CD4-positive, alpha-beta T cell treated with Interleukin-2 at 100 ng/mL for 4 hours (primary cell): ENCODE data around the gene RAB7B.

Source experiments
- DNase-seq: peaks from one replicate; pipeline ENCODE4 v3.0.0-alpha.2; 2020; ENCODE audit warnings: low spot score

RAB7B gene

DNA sequence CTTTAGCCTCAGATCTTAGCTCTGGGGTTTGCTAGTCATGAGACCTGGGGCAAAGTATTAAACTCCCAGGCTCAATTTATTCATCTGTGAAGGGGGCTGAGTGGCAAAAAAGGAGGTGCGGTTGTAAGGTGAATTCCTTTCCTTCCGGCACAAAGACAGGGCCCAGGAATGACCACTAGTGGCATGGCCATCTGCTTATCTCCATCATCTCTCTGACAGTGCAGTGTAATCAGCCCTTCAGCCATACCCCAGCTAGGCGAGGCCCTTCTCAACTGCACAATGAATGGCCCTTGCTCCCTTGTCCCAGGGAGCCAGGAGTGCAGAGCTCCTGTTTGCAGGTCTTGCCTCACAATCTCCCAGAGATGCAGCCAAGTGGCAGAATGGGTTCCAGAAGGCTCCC lies 54.3 kb downstream of the RAB7B start:
- DNase-seq = no peak

DNA sequence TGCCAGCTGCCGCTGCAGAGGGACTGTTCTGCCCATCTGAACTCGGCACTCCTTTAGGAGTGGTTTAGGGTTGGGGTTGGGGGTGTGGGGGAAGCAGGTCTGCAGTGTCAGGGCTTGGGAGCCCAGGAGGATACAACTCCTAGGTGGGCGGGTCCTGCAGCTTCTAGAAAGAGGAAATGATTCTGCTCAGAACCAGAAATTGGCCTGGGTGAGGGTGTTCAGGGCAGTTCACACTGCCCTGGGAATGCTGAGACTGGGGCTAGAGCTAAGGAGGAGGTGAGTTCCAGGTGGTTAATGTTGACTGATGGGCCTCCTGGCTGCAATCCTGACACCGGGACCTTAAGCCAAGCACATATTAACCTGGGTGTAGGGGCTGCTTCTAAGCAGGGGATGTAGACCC lies 55.2 kb downstream of the RAB7B start:
- no peak for DNase-seq

DNA sequence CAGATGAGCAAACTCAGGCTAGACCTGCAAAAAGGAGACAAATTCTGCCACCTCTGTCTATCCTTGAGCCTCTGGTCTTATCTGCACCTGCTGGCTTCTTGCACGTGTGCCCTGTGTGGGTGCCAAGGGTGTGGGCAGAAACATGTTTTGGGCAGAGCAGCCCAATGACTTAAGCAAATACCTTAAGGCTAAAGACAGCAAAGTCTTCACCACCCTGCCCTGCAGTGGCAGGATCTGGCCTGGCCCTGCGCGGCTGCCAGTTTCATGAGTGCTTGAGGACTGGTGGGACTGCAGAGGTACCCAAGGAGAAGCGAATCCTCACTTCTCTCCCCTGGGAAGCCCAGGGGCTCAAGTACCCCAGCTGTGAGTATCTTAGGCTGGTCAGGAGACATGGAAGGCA lies 56.2 kb downstream of the RAB7B start:
- no peak for DNase-seq

DNA sequence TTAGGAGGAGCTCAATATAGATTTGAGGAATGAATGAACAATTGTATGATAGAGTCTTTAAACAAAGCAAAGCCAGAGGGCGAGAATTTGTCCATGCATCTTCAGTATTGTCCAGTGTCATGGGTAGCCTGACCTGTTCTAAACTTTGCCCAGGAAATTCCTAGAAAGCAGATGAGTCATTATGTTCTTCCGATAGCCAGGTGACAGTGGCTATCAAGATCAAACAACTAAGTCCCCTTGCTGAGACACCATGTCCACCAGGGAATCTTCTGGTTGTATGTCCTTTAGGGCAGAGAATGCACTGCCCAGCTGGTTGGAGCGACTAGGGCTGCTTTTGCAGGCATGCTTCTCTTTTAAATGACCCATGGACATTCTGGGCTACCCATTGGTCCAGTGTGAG lies 58.1 kb downstream of the RAB7B start:
- no peak for DNase-seq

DNA sequence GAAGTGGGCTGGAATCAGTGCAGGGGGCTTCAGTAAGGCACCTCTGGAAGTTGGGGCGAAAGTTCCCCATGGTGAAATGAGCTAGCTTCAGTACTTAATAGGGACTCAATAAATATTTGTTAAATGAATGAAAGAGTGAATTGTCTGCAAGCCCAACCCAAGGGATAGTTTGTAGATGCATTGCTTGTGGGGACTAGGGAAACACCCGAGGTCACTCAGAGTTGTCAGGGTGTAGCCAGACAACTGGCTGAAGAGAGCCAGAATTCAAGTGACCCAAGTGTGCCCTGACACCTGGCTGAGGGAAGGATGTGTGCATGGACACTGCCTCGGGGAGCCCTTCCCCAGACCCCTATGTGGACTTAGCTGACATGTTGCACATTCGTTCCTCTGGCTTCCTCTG lies 58.7 kb downstream of the RAB7B start:
- DNase-seq = no peak

DNA sequence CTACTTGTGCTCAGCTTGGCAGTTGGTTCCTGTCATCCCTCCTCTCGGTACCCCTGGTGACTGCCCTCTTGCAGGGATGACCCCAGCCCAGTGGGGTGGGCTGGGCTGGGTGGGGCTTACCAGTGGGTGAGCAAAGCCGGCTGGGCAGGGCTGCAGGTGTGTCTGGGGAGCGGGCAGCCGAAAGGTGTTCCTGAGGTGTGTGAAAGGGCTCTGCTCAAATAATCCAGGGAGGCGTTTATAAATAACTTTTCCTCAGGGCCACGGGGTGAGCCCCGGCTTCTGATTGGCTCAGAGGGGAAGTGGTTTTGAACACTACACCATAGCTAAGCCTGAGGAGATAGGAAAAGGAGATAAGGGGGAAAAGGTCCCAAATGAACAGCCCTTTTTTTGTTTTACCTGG lies 60.0 kb downstream of the RAB7B start, which contains the start of gene SLC26A9:
TSS of gene SLC26A9 (minus strand) at position 212 of the 400 bp plus-strand sequence. CDS start 7,636 bp downstream, outside the sequence.
- no peak for DNase-seq

DNA sequence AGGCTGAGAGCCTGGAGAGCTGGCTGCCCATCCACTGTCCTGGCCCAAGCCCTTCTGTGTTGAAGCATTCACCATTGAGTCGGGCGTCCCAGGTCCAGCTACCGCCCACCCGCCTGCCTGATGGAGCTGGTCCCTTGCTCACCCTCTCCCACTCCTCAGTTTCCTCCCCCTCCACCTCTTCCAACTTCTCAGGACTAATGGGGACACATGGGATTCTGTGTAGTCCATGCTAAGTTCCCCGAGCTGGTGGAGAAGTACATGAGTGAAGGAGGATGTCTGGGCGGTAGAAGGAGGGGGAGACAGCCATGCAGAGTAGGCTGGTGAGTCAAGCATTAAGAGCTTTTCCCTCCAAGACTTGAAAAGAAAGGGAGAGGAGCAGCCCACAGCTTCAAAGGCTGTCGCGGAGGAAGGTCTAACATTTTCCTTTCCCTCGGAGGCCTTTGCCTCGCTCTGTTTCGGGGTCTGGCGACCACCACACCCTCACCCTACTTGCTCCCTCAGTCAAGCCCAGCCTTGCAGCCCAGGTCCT lies 60.5 kb downstream of the RAB7B start:
- no peak for DNase-seq

DNA sequence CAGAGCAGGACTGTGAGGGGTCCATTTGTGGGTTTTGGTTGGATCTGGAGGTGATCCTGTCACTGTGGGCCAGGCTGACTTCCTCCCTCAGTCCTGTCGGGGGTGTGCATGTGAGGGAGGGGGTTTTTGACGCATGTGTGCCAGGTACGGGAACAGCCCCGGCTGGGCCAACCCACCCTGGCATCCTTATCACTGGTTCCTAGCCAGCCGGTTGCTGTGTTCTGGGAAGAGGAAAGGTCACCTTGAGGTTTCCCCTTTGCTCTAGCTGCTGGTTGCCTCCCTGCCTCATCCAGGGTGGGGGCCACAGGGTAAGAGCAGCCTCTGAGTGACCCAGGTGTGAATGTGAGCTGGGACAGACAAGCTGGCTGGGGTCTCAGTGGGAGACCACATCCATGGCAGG lies 62.5 kb downstream of the RAB7B start:
- no peak for DNase-seq

DNA sequence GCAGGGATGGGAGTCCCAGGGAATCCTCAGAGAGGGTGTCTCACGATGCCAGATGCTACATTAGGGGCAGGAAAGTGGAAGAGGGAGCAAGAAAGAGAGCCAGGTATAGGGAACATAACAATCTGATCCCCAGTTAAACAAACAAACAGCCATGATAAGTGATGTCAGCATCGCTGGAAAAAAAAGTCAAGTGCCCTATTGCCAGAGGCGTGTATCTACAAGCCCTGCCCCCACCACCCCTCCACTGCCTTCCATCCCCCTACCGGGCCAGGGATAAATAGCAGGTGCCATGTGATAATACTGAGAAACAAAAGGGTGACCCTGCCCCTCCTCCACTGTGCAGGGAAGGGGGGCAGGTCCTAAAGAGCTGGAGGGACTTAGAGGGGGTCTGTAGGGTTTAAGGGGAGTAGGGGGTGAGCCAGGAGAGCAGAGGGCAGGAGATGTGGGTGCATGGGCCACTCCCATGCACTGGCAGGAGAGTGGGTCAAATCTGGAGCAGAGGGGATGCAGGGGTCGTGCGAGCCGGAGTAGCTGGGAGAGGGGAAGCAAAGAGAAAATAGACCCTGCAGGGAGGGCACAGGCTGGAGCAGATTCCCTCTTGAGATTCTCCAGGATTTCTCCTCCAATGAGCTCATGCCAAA lies 63.4 kb downstream of the RAB7B start:
- DNase-seq = no peak

DNA sequence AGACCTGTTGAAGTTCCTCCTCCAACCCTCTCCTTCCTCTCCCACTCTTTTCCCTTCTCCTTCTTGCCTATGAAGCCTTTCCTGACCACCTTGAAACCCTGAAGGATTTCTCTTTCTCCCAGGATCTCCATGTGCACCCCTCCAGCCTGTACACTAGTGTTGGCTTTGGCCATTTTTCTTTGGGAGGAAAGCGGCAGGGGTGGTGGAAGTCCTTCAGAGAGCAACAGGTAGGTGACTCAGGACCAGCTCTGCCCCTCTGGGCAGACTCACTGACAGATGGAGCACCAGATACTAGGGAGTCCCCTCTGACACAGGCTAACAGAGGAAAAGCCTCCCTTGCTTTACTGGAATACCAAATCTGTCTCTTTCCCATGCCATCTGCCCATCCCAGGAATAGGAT lies 64.5 kb downstream of the RAB7B start:
- no peak for DNase-seq

DNA sequence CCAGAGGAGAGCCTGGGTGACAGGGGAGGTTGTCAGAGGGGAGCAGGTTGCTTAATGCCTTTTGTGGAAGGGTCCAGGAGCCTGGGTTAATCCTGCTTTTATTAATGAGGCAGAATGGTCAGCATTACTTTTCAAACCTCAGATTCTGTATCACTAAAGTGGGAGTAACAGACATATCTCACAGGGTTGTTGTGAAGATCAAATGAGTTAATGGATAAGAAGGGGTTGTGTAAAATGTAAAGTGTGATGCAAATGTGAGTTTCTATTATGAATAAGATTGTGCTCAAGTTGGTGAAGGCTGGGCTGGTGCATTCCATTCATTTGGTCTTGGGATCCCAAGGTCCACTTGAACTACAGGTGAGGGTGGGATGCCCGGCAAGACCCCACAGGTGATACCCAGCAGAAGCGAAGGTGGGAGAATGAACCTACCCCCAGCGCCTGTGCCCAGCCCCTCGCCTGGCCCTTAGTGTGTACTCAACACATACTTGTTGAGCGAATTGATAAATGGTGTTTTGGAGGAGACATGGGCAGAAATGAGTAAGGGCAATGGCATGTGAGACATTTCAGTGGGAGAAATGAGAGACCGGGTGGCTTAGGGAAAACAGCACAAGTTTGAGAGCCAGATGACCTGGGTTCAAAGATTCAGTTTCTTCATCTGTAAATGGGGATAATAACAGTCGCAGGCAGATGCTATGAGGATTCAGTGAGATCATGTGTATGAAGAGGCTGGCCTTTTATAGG lies 66.2 kb downstream of the RAB7B start:
- DNase-seq = no peak

DNA sequence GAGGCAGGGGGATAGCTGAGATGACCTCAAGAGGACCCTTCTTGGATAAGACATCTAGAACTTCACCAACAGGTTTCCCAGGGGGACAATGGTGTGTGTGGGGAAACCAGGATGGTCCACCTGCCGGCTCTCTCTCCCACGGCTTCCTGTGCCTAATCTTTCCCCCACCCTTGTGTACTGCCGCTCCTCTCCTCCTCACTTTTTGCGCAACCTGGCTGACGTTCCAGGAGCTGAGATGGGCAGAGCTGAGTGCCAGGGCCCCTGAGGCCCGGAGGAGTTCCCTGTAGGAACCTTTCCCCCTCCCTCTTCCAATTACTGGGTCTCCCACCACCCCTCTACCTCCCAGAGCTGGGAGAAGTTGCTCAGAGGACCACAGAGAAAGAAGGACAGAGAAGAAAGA lies 66.9 kb downstream of the RAB7B start:
- DNase-seq = no peak

DNA sequence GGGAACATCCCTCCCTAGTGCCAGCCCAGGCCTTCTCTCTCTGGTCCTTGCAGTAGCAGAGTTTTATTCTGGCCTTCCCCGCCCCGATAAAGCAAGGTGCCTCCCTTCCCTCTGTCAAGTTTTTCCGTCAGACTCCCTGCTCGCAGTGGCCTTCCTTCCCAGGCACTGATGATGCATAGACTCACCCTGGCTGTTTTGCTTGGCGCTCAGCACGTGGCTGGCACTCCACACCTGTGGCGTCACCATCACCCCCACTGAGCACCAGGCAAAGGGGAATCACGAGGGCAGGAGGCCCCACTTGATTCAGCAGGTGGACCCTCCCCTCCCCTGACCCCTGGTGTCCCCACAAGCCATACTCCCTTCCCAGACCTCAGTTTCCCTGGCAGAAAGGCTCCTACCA lies 67.3 kb downstream of the RAB7B start:
- no peak for DNase-seq

DNA sequence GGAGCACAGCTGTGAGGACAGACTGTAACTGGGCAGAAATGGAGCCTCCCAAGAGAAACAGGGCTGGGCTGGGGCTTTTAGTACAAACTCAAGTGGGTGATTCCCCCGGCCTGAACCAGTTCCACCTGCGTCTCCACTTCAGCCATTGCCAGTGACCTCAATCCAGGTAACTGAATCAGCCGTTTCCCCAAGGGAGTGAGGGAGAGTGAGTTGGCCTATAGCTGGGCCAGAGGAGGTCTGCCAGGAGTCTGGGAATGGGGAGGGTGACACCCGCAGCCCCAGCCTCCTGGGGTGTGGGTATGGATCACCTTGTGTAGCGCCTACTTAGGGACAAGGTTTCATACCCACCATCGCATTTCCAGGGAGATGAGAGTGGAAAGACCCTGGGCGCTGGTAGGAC lies 68.4 kb downstream of the RAB7B start:
- DNase-seq = no peak

DNA sequence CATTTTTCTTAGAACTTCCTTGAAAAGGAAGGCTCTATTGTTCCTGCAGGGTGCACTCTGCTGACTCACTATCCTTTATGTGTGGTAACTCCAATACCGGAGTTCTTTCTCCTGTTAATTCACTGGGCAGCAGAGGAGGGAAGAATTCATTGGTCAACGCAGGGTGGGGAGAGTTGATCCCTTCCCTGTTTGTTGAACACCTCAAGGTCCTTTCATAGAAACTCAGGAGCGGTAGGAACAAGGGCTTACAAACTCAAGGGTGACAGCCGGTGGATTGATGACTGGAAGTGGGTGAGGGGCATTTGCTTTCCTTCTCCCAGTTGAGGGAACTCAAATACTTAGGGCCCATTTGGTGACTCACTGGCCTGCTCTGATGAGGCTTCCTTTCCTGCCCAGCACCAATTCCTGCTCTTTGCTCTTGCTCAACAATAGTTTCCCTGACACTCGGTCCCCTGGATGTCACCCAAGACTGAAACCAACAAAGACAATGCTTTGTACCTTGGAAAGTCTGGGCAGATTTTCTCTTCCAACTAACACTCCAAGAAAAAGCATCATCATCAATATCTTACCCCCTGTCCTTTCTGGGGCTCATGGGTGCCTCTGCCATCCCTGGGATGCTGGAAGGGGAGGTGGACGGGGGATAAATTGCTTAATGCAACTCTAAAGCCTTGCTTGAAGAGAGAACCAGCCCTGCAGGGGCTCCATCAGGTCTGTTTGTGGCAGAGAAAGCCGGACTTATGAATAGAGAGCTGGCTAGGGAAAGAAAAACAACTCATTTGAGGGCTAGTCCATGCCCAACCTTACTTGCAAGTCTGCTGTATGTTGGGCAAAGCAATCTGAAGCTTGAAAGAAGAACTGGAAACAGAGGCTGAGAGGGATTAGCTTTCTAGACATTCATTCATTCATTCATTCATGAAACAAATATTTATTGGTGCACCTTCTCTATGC lies 69.2 kb downstream of the RAB7B start:
- DNase-seq = no peak

DNA sequence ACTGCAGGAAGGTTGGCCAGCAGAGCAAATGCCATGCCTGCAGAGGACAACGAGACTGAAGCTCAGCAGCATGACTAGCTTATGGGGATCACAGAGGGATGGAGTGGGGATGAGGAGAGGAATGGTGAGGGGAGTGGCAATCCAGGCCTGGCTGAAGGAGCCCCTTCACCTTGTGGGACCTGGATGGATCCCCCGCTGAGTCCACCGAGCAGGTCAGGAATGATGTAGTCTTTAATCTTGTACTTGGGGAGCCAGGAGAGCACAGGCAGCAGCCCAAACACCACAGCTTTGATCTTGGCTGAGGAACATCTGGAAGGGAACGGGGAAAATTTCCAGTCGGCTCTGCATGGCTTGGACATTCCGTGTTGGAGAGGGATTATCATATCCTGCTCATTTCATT lies 70.4 kb downstream of the RAB7B start:
- no peak for DNase-seq

DNA sequence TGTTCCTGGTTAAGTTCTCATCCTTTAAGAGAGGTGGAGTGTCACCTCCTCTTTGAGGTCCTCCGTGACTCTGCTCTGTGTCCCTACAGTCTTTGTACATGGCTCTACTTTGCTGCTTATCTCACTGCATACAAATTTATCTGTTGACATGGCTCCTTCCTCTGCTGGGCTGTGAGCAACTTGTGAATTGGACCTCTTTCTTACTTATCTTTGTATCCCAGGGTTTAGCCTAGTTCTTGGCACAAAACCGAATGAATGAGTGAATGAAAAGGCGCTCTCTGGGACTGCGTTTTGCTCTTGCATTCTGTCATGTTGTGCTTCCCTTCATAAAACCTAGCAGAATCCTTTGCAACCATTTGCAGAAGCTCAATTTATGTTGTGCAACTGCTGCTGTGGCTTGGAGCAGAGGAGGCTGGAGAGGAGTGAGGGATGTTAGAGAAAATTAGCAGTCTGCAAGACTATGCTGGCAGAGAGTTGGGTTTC lies 72.4 kb downstream of the RAB7B start:
- DNase-seq = no peak

DNA sequence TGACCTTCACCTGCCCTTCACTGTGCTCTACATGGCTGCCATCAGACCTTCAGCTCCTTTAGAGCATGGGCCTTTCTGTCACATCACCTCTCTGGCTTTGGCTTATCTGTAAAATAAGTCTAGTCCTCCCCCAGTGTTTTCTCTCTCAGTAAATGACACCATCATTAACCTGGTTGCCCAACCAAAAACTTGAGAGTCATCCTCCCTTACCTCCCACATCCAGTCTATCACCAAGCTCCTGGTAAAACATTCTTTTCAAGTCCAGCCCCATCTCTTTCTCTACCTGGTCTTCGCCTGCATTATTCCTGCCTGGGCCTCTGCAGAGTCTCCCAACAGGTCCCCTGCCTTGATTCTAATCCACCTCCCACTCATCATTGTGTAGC lies 73.0 kb downstream of the RAB7B start:
- no peak for DNase-seq

DNA sequence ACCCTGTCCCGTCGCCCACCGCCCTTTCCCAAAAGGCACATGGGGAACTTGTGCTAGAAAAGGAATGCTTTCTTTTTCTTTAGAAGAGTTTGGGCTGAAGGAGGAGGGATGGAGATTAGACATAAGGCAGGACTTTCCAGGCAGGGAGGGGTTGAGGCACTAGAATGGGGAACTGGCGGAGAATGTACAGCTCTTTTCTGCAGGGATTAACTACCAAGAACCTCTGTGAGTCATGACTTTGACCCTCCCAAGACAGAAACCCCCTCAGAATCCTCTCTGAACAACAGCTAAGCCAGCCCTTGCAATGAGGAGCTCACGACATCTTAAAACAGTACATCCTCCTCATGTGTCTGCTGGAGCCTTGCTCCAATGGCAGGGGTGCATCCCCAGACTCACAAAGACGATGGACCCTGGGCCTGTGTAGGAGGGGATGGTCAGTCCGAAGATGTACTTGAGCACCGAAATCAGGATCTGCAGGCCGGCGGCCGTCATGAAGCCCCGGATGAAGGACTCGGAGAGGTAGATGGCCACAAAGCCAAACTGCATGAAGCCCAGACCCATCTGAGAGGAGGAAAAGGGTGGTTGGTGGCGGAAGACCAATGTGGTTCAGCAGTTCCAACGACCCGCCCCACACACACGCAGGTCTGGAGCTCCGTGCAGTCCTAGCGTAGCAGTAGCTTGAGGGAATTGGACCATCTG lies 73.5 kb downstream of the RAB7B start:
- DNase-seq = no peak

DNA sequence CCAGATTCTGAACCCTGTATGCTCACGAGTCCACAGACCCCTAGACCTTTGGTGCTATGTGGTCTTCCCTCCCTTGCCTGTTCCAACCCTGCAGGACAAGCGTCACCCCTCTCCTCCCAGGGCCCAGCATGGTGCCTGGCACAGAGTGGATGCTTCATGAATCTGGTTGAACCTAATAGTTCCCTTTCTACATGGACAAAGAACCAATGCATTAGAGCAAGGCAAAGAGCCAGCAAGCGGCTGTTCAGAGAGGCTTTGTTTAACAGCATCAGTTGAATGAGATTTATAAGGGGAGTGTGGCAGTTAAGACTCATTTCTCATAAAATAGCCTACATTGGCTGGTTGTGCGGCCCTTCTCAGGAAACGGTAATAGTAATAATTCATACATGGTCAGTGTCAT lies 74.9 kb downstream of the RAB7B start:
- DNase-seq = no peak

DNA sequence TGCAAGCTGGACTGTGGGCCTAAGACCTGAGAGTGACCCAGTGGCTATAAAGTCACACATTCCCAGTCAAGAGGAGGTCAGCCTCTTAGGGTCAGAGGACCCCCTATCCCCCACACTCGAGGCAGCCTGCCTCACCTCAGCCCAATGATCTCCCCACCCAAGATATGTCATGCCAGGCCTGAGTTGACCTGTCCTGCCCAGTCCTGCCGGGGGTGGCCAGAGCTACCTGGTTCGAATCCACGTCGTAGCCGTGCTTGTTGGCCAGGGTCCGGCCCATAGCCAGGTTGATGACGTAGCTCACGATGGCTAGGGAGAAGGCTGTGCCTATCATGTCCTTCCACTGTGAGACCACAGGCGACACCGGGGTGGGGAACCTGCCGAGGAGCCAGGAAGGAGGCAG lies 75.5 kb downstream of the RAB7B start:
- no peak for DNase-seq

DNA sequence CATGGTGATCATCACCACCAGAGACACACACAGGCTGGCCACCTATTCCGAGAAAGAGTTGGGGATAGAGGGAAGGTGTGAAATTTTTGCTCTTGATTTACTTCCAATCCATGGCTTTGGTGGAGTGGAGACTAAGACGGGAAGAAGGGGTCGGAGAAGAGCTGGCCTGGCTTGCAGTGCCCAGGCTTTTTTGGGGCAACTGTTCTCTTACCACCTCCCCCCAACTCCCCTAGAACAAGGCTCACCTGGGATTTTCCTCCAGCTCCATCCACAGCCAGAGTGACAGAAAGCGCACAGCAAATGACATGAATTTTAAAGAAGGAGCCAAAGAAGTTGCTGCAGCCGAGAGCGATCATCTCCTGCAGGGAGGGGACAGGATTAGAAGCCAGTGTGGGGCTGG lies 75.9 kb downstream of the RAB7B start:
- DNase-seq = no peak
